Globus pallidus (tissue), 1 donor: ENCODE data around the gene GDF2.

ENCODE experiments used
- DNase-seq: peaks from one replicate; pipeline ENCODE4 v3.0.0-alpha.2; 2015; ENCODE audit warnings: low spot score

GDF2 gene

GRCh38 chr10:47370015-47370767, 47.9 kb downstream of the GDF2 start:
- DNase-seq: no peak

- DNase-seq: no peak
Observed at GRCh38 chr10:47370878-47371277, 48.6 kb downstream of the GDF2 start.

- DNase-seq: no peak
Observed at GRCh38 chr10:47371629-47372485, 49.6 kb downstream of the GDF2 start.

GRCh38 chr10:47372726-47373125, 50.5 kb downstream of the GDF2 start:
- DNase-seq: no peak

- no peak for DNase-seq
Observed at GRCh38 chr10:47374611-47375536, 52.6 kb downstream of the GDF2 start.

DNA sequence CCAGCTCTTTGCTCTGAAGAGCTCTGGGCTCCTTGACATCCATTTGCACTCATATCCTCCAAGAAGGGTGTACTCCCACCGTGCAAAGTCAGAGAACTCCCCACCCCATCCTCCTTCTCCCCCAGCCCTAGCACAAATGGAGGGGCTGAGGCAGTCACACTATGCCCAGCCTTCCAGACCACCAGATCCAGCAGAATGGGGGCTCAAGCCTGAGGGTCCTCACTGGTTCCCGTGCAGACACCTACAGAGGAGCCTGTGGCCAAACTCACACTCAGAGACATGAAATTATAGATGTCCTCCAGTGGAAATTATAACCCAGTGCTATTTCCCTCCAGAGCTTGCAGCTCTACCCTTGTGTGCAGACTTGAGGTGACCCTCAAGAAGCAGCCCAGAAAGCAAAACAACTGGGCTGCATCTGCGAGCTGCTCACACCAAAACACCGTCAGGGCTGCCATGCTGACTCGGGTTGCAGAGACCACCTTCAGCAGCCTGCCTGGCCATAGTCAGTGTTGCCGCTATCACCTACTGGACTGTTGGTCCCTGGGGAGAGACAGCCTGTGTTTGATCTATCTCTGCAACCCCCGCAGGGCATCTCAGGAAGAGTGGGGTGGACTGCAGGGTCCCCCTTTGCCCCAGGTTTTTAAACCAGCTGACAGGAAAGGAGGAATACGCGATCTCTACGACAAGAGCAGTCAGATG, 54.4 kb downstream of the GDF2 start:
- DNase-seq: no peak
